Measurements from ENCODE around the gene PTPRE.

DNA sequence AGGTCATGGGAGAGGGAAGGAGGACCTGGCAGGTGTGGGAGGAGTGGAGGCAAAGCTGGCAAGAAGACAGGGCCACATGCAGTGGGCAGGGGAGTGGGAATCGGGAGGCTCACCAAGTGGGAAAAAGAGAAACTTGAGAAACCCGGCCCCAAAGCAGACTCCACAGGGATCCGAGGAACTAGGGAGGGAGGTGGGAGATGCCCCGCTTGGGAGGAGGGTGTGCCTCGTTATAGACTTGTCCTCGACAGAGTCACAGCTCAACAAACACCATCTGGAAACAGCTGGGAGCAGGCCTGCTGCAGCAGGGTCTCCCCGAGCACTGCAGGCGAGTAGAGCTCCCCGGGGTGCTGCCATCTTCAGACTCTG is 164.5 kb downstream of the PTPRE start:
- TF ChIP-seq, protein P1, sequence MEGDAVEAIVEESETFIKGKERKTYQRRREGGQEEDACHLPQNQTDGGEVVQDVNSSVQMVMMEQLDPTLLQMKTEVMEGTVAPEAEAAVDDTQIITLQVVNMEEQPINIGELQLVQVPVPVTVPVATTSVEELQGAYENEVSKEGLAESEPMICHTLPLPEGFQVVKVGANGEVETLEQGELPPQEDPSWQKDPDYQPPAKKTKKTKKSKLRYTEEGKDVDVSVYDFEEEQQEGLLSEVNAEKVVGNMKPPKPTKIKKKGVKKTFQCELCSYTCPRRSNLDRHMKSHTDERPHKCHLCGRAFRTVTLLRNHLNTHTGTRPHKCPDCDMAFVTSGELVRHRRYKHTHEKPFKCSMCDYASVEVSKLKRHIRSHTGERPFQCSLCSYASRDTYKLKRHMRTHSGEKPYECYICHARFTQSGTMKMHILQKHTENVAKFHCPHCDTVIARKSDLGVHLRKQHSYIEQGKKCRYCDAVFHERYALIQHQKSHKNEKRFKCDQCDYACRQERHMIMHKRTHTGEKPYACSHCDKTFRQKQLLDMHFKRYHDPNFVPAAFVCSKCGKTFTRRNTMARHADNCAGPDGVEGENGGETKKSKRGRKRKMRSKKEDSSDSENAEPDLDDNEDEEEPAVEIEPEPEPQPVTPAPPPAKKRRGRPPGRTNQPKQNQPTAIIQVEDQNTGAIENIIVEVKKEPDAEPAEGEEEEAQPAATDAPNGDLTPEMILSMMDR (IDR thresholded peaks at IDR 0.05), result no peak
- no peak for TF ChIP-seq POLR2A (IDR thresholded peaks at IDR 0.05)

Measured in body of pancreas (tissue), 4 donors.